Skeletal muscle tissue (tissue), 4 donors: ENCODE measurements around the gene KRTDAP. TPM values are rescaled to one million over a fixed set of nuclear protein-coding genes. Genes with fewer than 3 reads are reported as not detected.

Experiments
- H3K27ac ChIP-seq: one replicate; pipeline ENCODE4 v1.7.0; 2013; ENCODE audit warnings: mild to moderate bottlenecking, low read depth, low read length, inconsistent platforms
- H3K27me3 ChIP-seq, 3 donors: one replicate each; pipeline ENCODE4 v1.7.0; 2013; ENCODE audit warnings: low read length in 3 of 3; ENCODE audit not compliant: control insufficient read depth in 3 of 3, insufficient read depth in 3 of 3
- H3K36me3 ChIP-seq, 3 donors: one replicate each; pipeline ENCODE4 v1.7.0; 2013; ENCODE audit warnings: low read length in 3 of 3; ENCODE audit not compliant: control insufficient read depth in 3 of 3, insufficient read depth in 3 of 3
- H3K4me1 ChIP-seq, 3 donors: one replicate each; pipeline ENCODE4 v1.7.0; 2013; ENCODE audit warnings: low read length in 3 of 3, mild to moderate bottlenecking in 3 of 3; ENCODE audit not compliant: control insufficient read depth in 3 of 3, insufficient read depth in 3 of 3
- H3K4me3 ChIP-seq, 3 donors: one replicate each; pipeline ENCODE4 v1.7.0; 2013; ENCODE audit warnings: low read length in 3 of 3
- H3K9ac ChIP-seq, 3 donors: one replicate each; pipeline ENCODE4 v1.7.0; 2013; ENCODE audit warnings: low read length in 3 of 3, mild to moderate bottlenecking in 3 of 3, moderate library complexity in 2 of 3, low read depth in 1 of 3
- H3K9me3 ChIP-seq, 3 donors: one replicate each; pipeline ENCODE4 v1.7.0; 2013; ENCODE audit warnings: low read length in 3 of 3; ENCODE audit not compliant: control insufficient read depth in 3 of 3
- total RNA-seq: library from RNA; depleted of rRNA; stranded (reverse); fragments of >200 nt; gene quantifications from one replicate; pipeline ENCODE4 v1.2.3, GENCODE V29; 2014
- donor health status: Osteomylitis.

KRTDAP gene
- total RNA-seq, 1 donor from 2014 or later, result not detected

DNA sequence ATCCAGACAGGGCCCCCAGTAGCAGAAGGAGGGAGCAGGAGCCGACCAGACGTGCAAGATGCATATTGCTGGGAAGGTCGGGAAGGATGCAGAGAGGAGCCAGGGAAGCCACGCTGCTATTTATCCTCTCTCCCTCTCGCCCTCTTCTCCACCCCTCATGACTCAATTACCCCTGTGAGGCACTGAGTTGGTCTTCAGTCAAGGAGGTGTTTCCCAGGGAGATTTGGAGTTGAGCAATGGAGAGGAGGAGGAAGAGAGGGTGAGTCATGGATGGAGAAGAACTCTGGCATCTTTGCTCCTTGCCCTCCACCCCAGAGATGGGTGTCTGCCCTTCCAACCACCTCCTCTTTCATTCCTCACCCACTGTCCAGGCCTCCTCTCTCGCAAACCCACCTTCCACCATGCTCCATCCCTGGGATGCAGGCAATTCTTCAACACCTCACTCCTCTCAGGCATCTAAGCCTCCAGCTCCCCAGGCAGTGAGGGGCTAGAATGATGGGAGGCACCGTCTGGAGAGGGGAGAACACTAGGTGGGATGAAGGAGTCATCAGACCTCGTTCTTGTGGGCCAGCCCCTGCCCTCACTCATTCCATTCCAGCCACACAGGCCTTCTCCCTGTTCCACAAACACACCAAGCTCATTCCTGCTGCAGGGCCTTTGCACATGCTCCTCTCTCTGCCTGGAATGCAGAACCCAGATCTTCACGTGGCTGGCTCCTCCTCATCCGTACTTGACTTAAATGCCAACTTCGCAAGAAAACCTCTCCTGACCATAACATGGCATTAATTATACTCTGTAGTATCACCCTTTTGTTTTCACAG lies 38.2 kb upstream of the KRTDAP start, which contains the start of gene SBSN:
Gene SBSN (minus strand): TSS at position 94 of the 821 bp plus-strand sequence. CDS start 30 bp downstream, at position 64.
- no peaks in the 10 kb centered on the region for H3K4me1 ChIP-seq
- H3K27me3 ChIP-seq, result peaks cover 43 to 66% (median 64%) of the 10 kb centered on the region in 3 donors
- H3K9me3 ChIP-seq, result no peaks in the 10 kb centered on the region
- H3K27ac ChIP-seq, result no peak within 1 kb of the TSS
- H3K36me3 ChIP-seq, result no peaks in the 10 kb centered on the region
- no peak within 1 kb of the TSS for H3K4me3 ChIP-seq
- H3K9ac ChIP-seq, result no peak within 1 kb of the TSS

DNA sequence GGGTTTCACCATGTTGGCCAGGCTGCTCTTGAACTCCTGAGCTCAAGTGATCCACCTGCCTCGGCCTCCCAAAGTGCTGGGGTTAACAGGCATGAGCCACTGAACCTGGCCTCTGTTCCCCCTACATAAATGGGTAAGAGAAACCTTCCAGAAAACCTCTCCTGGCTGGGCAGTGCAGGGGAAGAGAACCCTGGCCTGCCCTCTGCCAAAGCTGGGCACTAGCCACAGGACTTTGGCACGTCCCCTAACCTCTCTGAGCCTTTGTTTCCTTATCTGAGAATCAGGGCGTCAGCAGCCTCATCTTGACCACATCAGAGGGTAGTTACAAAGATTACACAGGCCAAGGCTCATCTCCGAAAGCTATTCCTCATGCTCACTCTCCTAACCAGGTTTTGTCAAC lies 35.6 kb upstream of the KRTDAP start:
- no peak overlapping the region for H3K4me3 ChIP-seq
- H3K27ac ChIP-seq, result no peak overlapping the region
- H3K9ac ChIP-seq, result no peak overlapping the region
- peaks cover 31 to 50% (median 47%) of the 10 kb centered on the region in 3 donors for H3K27me3 ChIP-seq
- H3K9me3 ChIP-seq, result no peaks in the 10 kb centered on the region
- H3K4me1 ChIP-seq, result no peaks in the 10 kb centered on the region
- no peaks in the 10 kb centered on the region for H3K36me3 ChIP-seq

DNA sequence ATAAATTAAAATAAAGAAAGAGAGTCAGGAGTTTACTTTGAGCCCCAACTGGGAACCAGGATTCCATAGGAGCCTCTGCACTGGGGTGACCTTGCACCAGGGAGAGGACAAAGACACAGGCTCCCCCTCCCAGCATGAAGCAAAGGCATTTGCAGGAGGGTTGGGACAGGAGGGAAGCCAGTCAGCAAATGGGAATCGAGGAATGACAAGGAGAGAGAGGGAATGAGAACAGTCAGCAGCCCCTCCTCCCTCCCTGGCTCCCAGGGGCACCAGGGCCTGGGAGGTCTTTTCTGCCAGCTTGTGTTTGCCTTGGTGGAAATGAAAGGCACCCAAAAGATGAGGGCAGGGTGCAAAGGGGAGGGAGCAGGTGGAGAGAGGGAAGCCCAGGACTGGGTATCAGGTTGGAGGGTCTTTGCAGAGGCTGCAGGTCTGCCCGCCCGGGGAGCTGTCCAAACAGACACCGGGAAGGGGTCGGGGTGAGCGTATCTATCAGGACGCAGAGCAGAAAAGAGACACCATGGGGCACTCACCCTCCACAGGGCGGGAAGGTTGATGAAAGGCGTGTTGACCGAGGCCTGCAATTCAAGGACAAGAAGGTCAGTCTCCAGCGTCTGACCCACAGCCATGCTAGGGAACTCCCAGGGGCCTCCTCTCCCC lies 34.0 kb upstream of the KRTDAP start:
- Histone ChIP-seq H3K9ac (no peak overlapping the region), H3K27me3 (peaks cover 26 to 50% (median 38%) of the 10 kb centered on the region in 3 donors), H3K4me3 (no peak overlapping the region), H3K4me1 (no peaks in the 10 kb centered on the region), H3K27ac (no peak overlapping the region), H3K36me3 (no peaks in the 10 kb centered on the region), H3K9me3 (no peaks in the 10 kb centered on the region)

DNA sequence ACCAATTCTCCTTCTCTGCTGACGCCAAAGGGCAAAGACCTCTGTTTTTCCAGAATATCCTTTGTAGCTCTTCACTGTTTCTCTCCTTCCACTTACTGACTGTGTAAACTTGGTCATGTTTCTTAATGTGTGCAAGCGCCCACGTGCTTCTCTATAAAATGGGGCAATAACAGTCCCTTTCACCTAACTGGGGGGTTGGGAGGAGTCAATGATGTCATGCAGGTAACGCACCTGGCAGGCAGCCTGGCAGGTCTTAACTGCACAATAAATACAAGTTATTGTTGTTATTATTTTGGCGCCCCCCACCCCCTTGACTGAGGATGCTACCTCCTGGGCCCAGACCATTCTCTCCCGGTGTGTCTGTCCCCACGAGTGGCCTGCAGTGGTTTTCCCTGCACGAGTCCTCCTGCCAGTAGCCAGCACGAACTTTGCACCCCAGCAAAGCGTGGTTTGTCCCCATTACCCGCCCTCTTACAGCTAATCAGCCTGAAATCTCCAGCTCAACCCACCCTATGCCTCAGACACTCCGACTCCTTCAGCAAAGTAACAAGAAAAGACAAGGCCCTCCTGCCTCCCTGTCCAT lies 32.6 kb upstream of the KRTDAP start:
- no peak overlapping the region for H3K4me3 ChIP-seq
- H3K27me3 ChIP-seq, result peaks cover 20 to 44% (median 34%) of the 10 kb centered on the region in 3 donors
- H3K36me3 ChIP-seq, result no peaks in the 10 kb centered on the region

DNA sequence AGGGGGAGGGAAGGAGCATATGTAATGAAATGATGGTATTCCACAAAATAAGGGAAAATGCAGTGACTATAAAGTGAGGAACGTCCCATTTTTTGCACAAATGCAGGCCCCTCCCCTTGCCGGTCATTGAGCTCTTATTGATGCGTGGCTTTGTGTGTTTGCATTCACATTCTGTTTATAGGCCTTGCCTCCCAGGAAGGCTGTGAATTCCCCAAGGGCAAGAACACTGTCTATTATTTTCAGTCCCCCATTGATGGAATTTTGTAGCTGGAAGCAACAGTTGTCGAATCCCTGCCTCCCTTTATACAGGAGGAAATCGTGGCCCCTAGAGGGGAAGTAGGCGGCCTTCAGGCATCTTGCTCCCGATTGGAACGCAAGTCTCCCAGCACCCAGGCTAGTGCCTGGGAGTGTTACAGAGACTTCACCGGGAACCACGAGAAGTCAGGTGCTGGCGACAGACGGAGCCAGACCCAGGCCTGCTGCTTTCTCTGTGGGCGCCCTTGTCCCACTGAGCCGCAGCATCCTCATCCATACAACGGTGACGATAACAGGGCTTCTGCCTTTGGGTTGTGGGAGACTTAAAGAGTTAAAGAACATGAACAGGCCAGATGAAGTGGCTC lies 31.0 kb upstream of the KRTDAP start:
- H3K36me3 ChIP-seq, result no peaks in the 10 kb centered on the region
- H3K27me3 ChIP-seq, result peaks cover 15 to 37% (median 33%) of the 10 kb centered on the region in 3 donors
- H3K27ac ChIP-seq, result no peak overlapping the region
- H3K9ac ChIP-seq, result no peak overlapping the region
- no peaks in the 10 kb centered on the region for H3K9me3 ChIP-seq
- H3K4me1 ChIP-seq, result no peaks in the 10 kb centered on the region
- no peak overlapping the region for H3K4me3 ChIP-seq

More for the DNA sequence above, 32.6 kb upstream of the KRTDAP start:
- no peaks in the 10 kb centered on the region for H3K4me1 ChIP-seq
- H3K9ac ChIP-seq, result no peak overlapping the region
- no peak overlapping the region for H3K27ac ChIP-seq
- H3K9me3 ChIP-seq, result no peaks in the 10 kb centered on the region

DNA sequence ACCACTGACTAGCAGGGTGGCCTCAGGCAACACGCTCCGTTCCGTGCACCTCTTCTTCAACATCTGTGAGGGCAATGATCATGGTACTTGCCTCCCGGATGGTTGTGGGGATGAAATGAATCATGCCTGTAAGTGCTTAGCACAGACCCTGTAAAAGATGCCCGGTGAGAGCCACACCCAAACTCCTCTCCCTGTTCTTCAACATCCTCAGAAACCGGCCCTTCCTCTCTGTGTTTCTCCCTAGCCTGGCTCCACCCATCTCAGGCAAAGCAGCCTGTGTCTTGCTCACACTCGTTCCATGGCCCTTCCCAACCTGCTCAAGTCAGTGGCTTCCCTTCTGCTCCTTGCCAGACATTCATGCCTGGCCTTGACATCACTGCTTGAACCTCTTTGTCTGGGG lies 29.0 kb upstream of the KRTDAP start:
- Histone ChIP-seq H3K4me3 (no peak overlapping the region), H3K36me3 (no peaks in the 10 kb centered on the region), H3K27ac (no peak overlapping the region), H3K9me3 (no peaks in the 10 kb centered on the region), H3K4me1 (no peaks in the 10 kb centered on the region), H3K9ac (no peak overlapping the region), H3K27me3 (peaks cover 15 to 32% (median 24%) of the 10 kb centered on the region in 3 donors)

DNA sequence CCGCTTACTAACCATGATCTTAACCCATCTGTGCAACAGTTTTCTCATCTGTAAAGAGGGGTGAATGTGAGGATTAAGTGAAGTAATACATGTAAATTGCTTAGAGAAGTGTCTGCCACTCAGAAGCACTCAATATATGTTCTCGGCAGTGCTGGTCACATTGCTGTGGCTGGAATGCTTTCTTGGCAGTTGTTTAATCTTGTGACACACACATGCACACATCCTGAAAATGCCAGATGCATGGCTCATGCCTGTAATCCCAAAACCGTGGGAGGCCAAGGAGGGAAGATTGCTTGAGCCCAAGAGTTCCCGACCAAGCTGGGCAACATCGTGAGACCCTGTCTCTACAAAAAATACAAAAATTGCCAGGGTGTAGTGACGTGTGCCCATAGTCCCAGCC lies 28.0 kb upstream of the KRTDAP start:
- Histone ChIP-seq H3K4me1 (no peaks in the 10 kb centered on the region), H3K9me3 (no peaks in the 10 kb centered on the region), H3K9ac (no peak overlapping the region), H3K27me3 (peaks cover 20 to 38% (median 31%) of the 10 kb centered on the region in 3 donors), H3K4me3 (no peak overlapping the region), H3K36me3 (no peaks in the 10 kb centered on the region), H3K27ac (no peak overlapping the region)

DNA sequence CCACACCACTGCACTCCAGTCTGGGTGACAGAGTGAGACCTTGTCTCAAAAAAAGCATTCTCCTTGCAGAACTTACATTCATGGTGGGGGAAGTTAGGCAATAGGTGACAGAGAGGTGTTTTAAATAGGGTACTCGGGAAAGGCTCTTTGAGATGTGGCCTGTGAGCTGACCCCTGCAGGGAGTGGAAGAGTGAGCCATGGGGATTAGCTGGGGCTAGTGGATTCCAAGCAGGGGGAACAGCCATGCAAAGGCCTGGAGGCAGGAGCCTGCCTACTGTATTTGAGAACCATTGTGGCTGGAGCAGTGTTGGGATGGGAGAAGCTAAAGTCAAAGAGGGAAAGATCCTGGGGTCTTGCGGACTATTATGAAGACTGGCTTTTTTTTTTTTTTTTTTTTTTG lies 27.1 kb upstream of the KRTDAP start:
- no peaks in the 10 kb centered on the region for H3K9me3 ChIP-seq
- peaks cover 29 to 45% (median 36%) of the 10 kb centered on the region in 3 donors for H3K27me3 ChIP-seq
- H3K36me3 ChIP-seq, result no peaks in the 10 kb centered on the region
- H3K4me1 ChIP-seq, result no peaks in the 10 kb centered on the region
- no peak overlapping the region for H3K27ac ChIP-seq
- H3K4me3 ChIP-seq, result no peak overlapping the region
- no peak overlapping the region for H3K9ac ChIP-seq

DNA sequence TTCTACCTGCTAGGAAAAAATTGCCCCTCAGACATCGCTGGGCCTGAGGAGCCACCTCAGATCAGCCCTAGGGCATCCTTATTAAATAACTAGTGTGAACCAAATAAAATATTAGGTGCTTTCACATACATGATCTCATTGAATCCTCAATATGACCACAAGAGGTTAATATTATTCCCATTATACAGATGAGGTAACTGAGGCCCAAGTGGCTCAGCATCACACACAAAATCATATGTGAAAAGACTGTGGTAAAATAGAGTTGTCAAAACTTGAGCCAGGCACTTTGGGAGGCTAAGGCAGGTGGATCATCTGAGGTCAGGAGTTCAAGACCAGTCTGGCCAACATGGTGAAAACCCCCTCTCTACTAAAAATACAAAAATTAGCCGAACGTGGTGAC lies 26.0 kb upstream of the KRTDAP start:
- Histone ChIP-seq H3K36me3 (no peaks in the 10 kb centered on the region), H3K4me3 (no peak overlapping the region), H3K4me1 (no peaks in the 10 kb centered on the region), H3K9me3 (no peaks in the 10 kb centered on the region), H3K27me3 (peaks cover 37 to 53% (median 44%) of the 10 kb centered on the region in 3 donors), H3K9ac (no peak overlapping the region), H3K27ac (no peak overlapping the region)
